ENCODE data around the gene LY86. TPM values are rescaled to one million over a fixed set of nuclear protein-coding genes. Genes with fewer than 3 reads are reported as not detected.
"Not testable (repeated sequence)": the region's sequence is repeated elsewhere in the genome, so short reads cannot be mapped to it uniquely, and the experiment has no call there.

LY86 gene
- polyA plus RNA-seq, 1 of the 3 experiments (the other 2 are of a cell fraction): not detected

DNA sequence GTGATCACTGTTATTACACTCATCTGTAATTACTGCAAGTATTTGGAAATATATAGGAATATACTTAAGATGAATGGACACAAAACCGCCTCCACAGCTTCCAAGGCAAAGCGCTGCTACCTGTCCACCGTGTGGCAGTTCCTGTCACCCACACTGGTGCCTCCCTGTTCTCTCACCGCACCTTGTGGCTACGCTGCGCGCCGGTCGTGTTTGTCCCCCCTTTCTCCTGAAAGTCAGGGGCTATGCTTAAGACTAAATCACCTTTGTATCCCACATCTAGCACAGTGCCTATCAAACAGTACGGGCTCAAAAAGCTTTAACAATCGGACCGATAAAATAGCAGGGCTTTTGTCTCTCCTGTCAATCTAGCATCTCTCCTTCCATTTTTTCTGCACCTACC is 23.0 kb downstream of the LY86 start (continued):
- TF ChIP-seq, protein P1, sequence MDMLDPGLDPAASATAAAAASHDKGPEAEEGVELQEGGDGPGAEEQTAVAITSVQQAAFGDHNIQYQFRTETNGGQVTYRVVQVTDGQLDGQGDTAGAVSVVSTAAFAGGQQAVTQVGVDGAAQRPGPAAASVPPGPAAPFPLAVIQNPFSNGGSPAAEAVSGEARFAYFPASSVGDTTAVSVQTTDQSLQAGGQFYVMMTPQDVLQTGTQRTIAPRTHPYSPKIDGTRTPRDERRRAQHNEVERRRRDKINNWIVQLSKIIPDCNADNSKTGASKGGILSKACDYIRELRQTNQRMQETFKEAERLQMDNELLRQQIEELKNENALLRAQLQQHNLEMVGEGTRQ (IDR thresholded peaks at IDR 0.05; ENCODE audit: borderline replicate concordance, low read depth, low read length): no peak
- no peak for TF ChIP-seq CHD2 (IDR thresholded peaks at IDR 0.05; ENCODE audit: low read length, partially characterized antibody)
- TF ChIP-seq, protein P2, sequence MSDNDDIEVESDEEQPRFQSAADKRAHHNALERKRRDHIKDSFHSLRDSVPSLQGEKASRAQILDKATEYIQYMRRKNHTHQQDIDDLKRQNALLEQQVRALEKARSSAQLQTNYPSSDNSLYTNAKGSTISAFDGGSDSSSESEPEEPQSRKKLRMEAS (IDR thresholded peaks at IDR 0.05; ENCODE audit: low read depth): no peak
- TF ChIP-seq, protein P3, sequence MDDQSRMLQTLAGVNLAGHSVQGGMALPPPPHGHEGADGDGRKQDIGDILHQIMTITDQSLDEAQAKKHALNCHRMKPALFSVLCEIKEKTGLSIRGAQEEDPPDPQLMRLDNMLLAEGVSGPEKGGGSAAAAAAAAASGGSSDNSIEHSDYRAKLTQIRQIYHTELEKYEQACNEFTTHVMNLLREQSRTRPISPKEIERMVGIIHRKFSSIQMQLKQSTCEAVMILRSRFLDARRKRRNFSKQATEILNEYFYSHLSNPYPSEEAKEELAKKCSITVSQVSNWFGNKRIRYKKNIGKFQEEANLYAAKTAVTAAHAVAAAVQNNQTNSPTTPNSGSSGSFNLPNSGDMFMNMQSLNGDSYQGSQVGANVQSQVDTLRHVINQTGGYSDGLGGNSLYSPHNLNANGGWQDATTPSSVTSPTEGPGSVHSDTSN (IDR thresholded peaks at IDR 0.05): no peak
- TF ChIP-seq FOXJ3 (CRISPR knock-in tag; IDR thresholded peaks at IDR 0.05): no peak
- TF ChIP-seq TCF12 (IDR thresholded peaks at IDR 0.05): no peak
- no peak for TF ChIP-seq MXI1 (IDR thresholded peaks at IDR 0.05; ENCODE audit: low read depth, low read length)
- TF ChIP-seq MEF2A (IDR thresholded peaks at IDR 0.05; ENCODE audit: borderline replicate concordance, low read depth): no peak
- TF ChIP-seq FOXM1 (IDR thresholded peaks at IDR 0.05; ENCODE audit: low read depth): no peak
- no peak for TF ChIP-seq SMC3 (IDR thresholded peaks at IDR 0.05; ENCODE audit: low read depth, low read length)
- TF ChIP-seq RCOR1 (IDR thresholded peaks at IDR 0.05; ENCODE audit: low read length): no peak

DNA sequence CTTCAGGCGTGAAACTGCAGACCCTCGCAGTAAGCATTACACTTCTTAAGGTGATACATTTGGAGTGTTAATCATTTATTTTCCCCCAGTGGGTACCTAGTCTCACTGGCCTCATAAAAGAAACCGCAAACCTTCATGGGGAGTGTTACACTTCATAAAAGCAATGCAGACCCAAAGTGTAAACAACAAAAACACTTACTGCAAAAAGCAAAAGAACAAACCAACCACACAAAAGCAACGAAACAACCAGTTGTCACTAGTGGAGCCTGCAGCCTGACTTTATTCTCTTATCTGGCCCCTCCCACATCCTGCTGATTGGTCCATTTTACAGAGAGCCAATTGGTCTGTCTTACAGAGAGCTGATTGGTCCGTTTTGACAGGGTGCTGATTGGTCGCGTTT is 23.8 kb downstream of the LY86 start:
- Histone ChIP-seq H4K20me1 (ENCODE audit: insufficient read depth) (no peaks in the 10 kb centered on the region), H3K27ac (ENCODE audit: low read depth in 2 of 2, low read length in 1 of 2) (no peak overlapping the region), H3K36me3 (replicated peaks in 1 of 2; ENCODE audit: control insufficient read depth in 1 of 2, insufficient read depth in 2 of 2, low read length in 1 of 2) (no peaks in the 10 kb centered on the region), H3K4me1 (ENCODE audit: control insufficient read depth in 1 of 2, insufficient read depth in 2 of 2, low read depth in 1 of 2, low read length in 1 of 2) (no peaks in the 10 kb centered on the region), H3K27me3 (ENCODE audit: insufficient read depth) (no peaks in the 10 kb centered on the region), H3K9me2 (no peaks in the 10 kb centered on the region), H3K4me3 (ENCODE audit: low read depth in 2 of 2, low read length in 1 of 2) (no peak overlapping the region), H3F3A (replicated peaks; ENCODE audit: insufficient read depth) (no peaks in the 10 kb centered on the region), H3K9ac (no peak overlapping the region), H3K4me2 (no peak overlapping the region), H3K9me3 (no peaks in the 10 kb centered on the region), H2AFZ (ENCODE audit: low read depth) (no peak overlapping the region), H3K79me2 (ENCODE audit: insufficient read depth) (no peaks in the 10 kb centered on the region)
- ChIA-PET CTCF (interaction anchor here (0.6 kb wide), 1 partner anchor 65 kb away, joined by 3 read pairs; no protein-coding TSS in a partner anchor), POLR2A (no interaction called here)
- no peak for TF ChIP-seq MEF2A (IDR thresholded peaks at IDR 0.05; ENCODE audit: borderline replicate concordance, low read depth)
- TF ChIP-seq GATA2 (CRISPR knock-in tag; IDR thresholded peaks at IDR 0.05): no peak
- TF ChIP-seq NFIC (IDR thresholded peaks at IDR 0.05; ENCODE audit: borderline replicate concordance): no peak
- no peak for TF ChIP-seq SIN3A (IDR thresholded peaks at IDR 0.05; ENCODE audit: borderline replicate concordance, low read depth, low read length)
- no peak for DNase-seq
- 27% methylated on average over 7 of the region's 7 CpGs for WGBS (ENCODE audit: low lambda C conversion rate)

DNA sequence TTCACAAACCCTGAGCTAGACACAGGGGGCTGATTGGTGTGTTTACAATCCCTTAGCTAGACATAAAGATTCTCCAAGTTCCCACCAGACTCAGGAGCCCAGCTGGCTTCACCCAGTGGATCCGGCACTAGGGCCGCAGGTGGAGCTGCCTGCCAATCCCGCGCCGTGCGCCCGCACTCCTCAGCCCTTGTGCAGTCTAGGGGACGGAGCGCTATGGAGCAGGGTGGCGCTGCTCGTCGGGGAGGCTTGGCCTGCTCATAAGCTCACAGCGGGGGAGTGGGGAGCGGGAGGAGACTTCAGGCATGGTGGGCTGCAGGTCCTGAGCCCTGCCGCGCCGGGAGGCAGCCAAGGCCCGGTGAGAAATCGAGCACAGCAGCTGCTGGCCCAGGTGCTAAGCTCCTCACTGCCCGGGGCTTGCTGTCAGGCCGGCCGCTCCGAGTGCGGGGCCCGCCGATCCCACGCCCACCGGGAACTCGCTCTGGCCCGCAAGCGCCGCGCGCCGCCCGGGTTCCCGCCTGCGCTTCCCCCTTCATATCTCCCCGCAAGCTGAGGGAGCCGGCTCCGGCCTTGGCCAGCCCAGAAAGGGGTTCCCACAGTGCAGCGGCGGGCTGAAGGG is 24.7 kb downstream of the LY86 start:
- H3K4me2 ChIP-seq; CTCF ChIA-PET; H3K36me3 ChIP-seq (replicated peaks in 1 of 2; ENCODE audit: control insufficient read depth in 1 of 2, insufficient read depth in 2 of 2, low read length in 1 of 2); H3K79me2 ChIP-seq (ENCODE audit: insufficient read depth); H3K4me1 ChIP-seq (ENCODE audit: control insufficient read depth in 1 of 2, insufficient read depth in 2 of 2, low read depth in 1 of 2, low read length in 1 of 2); H3F3A ChIP-seq (replicated peaks; ENCODE audit: insufficient read depth); H3K9me3 ChIP-seq; H3K27me3 ChIP-seq (ENCODE audit: insufficient read depth); H3K27ac ChIP-seq (ENCODE audit: low read depth in 2 of 2, low read length in 1 of 2); POLR2A ChIA-PET; H3K9me2 ChIP-seq; H2AFZ ChIP-seq (ENCODE audit: low read depth); H4K20me1 ChIP-seq (ENCODE audit: insufficient read depth); H3K9ac ChIP-seq; H3K4me3 ChIP-seq (ENCODE audit: low read depth in 2 of 2, low read length in 1 of 2); DNase-seq: not testable (repeated sequence)
- 81% methylated on average over 28 of the region's 43 CpGs for WGBS (ENCODE audit: low lambda C conversion rate)
